H1 (cell line): ENCODE results near the gene SIRPB1. TPM values are rescaled to one million over a fixed set of nuclear protein-coding genes. Genes with fewer than 3 reads are reported as not detected.

ENCODE experiments used
- CTCF ChIA-PET: fragments of 300-600 bp; sonication (Branson Sonifier 250); formaldehyde crosslinking; loops from one replicate; lab custom pipeline; 2021; ENCODE audit not compliant: partially characterized antibody; lab: Charles Lee
- POLR2A ChIA-PET: fragments of 300-600 bp; sonication (Branson Sonifier 250); formaldehyde crosslinking; loops from one replicate; lab custom pipeline; 2021; ENCODE audit warnings: inconsistent platforms; ENCODE audit not compliant: partially characterized antibody; lab: Charles Lee
- DNase-seq, 2 experiments: peaks; one replicate each; pipeline versions ENCODE4 v3.0.0 to v3.0.0-alpha.2; 2010 to 2022; ENCODE audit warnings: low spot score in 2 of 2, low read depth in 1 of 2, mixed read lengths in 1 of 2
- FAIRE-seq: peaks from 2 replicates; lab custom pipeline; 2011; peaks lifted over from hg19 to GRCh38; lab: Jason Lieb, UNC
- H2AFZ ChIP-seq: 2 replicates; pipeline ENCODE4 v1.8.1; 2012; ENCODE audit warnings: low read length, inconsistent platforms
- H2AK5ac ChIP-seq: 2 replicates; pipeline ENCODE4 v1.6.1; 2013; ENCODE audit warnings: low read depth, low read length
- H2BK120ac ChIP-seq: replicated peaks from 2 replicates; pipeline ENCODE3; 2013; ENCODE audit warnings: low read depth, low read length, inconsistent platforms
- H2BK12ac ChIP-seq: 2 replicates; pipeline ENCODE4 v1.6.1; 2013; ENCODE audit warnings: low read depth, low read length
- H2BK15ac ChIP-seq: 2 replicates; pipeline ENCODE4 v1.6.1; 2013; ENCODE audit warnings: low read length
- H2BK20ac ChIP-seq: 2 replicates; pipeline ENCODE4 v1.6.1; 2013; ENCODE audit warnings: low read length
- H2BK5ac ChIP-seq: 2 replicates; pipeline ENCODE4 v1.6.1; 2013; ENCODE audit warnings: low read depth, low read length
- H3K14ac ChIP-seq: 2 replicates; pipeline ENCODE4 v1.6.1; 2013; ENCODE audit warnings: inconsistent platforms; ENCODE audit not compliant: insufficient read length
- H3K18ac ChIP-seq: 2 replicates; pipeline ENCODE4 v1.6.1; 2013; ENCODE audit warnings: low read length; ENCODE audit errors: extremely low read depth
- H3K23ac ChIP-seq: 2 replicates; pipeline ENCODE4 v1.6.1; 2013; ENCODE audit warnings: inconsistent platforms; ENCODE audit not compliant: insufficient read length
- H3K23me2 ChIP-seq: 2 replicates; pipeline ENCODE4 v1.6.1; 2013; ENCODE audit warnings: low read depth, low read length
- H3K27ac ChIP-seq: 2 replicates; pipeline ENCODE4 v1.6.1; 2011; ENCODE audit warnings: low read depth, low read length, inconsistent platforms
- H3K27me3 ChIP-seq, 4 experiments: replicated peaks in 1 of 4; 1 replicate in 1 of 4; 2 replicates in 3 of 4; pipeline versions ENCODE4 v1.6.1 to v1.8.1; 2011 to 2013; ENCODE audit warnings: low read length in 3 of 4, mild to moderate bottlenecking in 3 of 4, inconsistent platforms in 2 of 4, mixed read lengths in 2 of 4, moderate library complexity in 1 of 4; ENCODE audit not compliant: control insufficient read depth in 3 of 4, insufficient read depth in 3 of 4; ENCODE audit errors: extremely low read depth in 1 of 4
- H3K36me3 ChIP-seq, 4 experiments: 2 replicates each; pipeline versions ENCODE4 v1.6.1 to v1.8.1; 2011 to 2013; ENCODE audit warnings: mild to moderate bottlenecking in 4 of 4, low read length in 3 of 4, moderate library complexity in 2 of 4, control low read depth in 1 of 4, inconsistent platforms in 1 of 4; ENCODE audit not compliant: insufficient read depth in 4 of 4, control insufficient read depth in 2 of 4
- H3K4ac ChIP-seq: replicated peaks from 2 replicates; pipeline ENCODE3; 2013; ENCODE audit warnings: low read length, low read depth, mixed read lengths, inconsistent platforms; ENCODE audit not compliant: insufficient read length
- H3K4me1 ChIP-seq, 4 experiments: replicated peaks in 1 of 4; 1 replicate in 1 of 4; 2 replicates in 3 of 4; pipeline versions ENCODE4 v1.6.1 to v1.8.1; 2011 to 2013; ENCODE audit warnings: low read length in 3 of 4, inconsistent platforms in 2 of 4, mixed read lengths in 1 of 4; ENCODE audit not compliant: insufficient read depth in 4 of 4, control insufficient read depth in 3 of 4
- H3K4me2 ChIP-seq, 2 experiments: 2 replicates each; pipeline versions ENCODE4 v1.6.1 to v1.8.1; 2011 to 2013; ENCODE audit warnings: low read depth in 2 of 2, low read length in 2 of 2, control low read depth in 1 of 2, inconsistent platforms in 1 of 2, mild to moderate bottlenecking in 1 of 2; ENCODE audit not compliant: insufficient read depth in 1 of 2
- H3K4me3 ChIP-seq, 4 experiments: fragments of 200-600, 300-600 bp in 1 of 4; sonication (generic), shearing (Covaris generic), sonication (Bioruptor Twin) in 1 of 4; 2 replicates each; pipeline versions ENCODE4 v1.5.1 to v1.8.1; 2011 to 2016; ENCODE audit warnings: low read length in 4 of 4, low read depth in 3 of 4, control low read depth in 2 of 4, inconsistent platforms in 2 of 4, mild to moderate bottlenecking in 2 of 4, mixed read lengths in 1 of 4, moderate library complexity in 1 of 4; ENCODE audit not compliant: insufficient read depth in 2 of 4; ENCODE audit errors: extremely low read depth in 1 of 4
- H3K56ac ChIP-seq: replicated peaks from 2 replicates; pipeline ENCODE3; 2013; ENCODE audit warnings: low read depth, mild to moderate bottlenecking, mixed read lengths, low read length, inconsistent platforms; ENCODE audit not compliant: insufficient read length
- H3K79me1 ChIP-seq: 2 replicates; pipeline ENCODE4 v1.6.1; 2013; ENCODE audit warnings: low read depth, low read length, control low read depth
- H3K79me2 ChIP-seq, 2 experiments: 2 replicates each; pipeline versions ENCODE4 v1.6.1 to v1.8.1; 2012 to 2013; ENCODE audit warnings: low read length in 2 of 2, mild to moderate bottlenecking in 2 of 2, inconsistent platforms in 1 of 2; ENCODE audit not compliant: insufficient read depth in 2 of 2, control insufficient read depth in 1 of 2
- H3K9ac ChIP-seq, 4 experiments: replicated peaks in 1 of 4; 1 replicate in 1 of 4; 2 replicates in 3 of 4; pipeline versions ENCODE4 v1.6.1 to v1.8.1; 2011 to 2013; ENCODE audit warnings: low read depth in 3 of 4, low read length in 3 of 4, control low read depth in 2 of 4, mild to moderate bottlenecking in 2 of 4, moderate library complexity in 2 of 4, inconsistent platforms in 1 of 4; ENCODE audit errors: extremely low read depth in 1 of 4
- H3K9me3 ChIP-seq, 2 experiments: 2 replicates each; pipeline versions ENCODE4 v1.6.1 to v1.8.1; 2012 to 2013; ENCODE audit warnings: mild to moderate bottlenecking in 2 of 2, moderate library complexity in 2 of 2, control low read depth in 1 of 2, inconsistent platforms in 1 of 2, low read depth in 1 of 2, low read length in 1 of 2, mixed read lengths in 1 of 2; ENCODE audit not compliant: insufficient read depth in 2 of 2
- H4K20me1 ChIP-seq, 2 experiments: replicated peaks in 1 of 2; 2 replicates each; pipeline versions ENCODE3 to v1.8.1; 2011 to 2013; ENCODE audit warnings: inconsistent platforms in 2 of 2, low read length in 2 of 2, mild to moderate bottlenecking in 1 of 2; ENCODE audit not compliant: insufficient read depth in 2 of 2, control insufficient read depth in 1 of 2
- H4K5ac ChIP-seq: 2 replicates; pipeline ENCODE4 v1.6.1; 2013; ENCODE audit warnings: low read length, low read depth, mixed read lengths, inconsistent platforms; ENCODE audit not compliant: insufficient read length
- H4K8ac ChIP-seq: 2 replicates; pipeline ENCODE4 v1.8.0; 2013; ENCODE audit warnings: mild to moderate bottlenecking, moderate library complexity, low read length, inconsistent platforms; ENCODE audit not compliant: insufficient read depth; ENCODE audit errors: extremely low read depth
- H4K91ac ChIP-seq: replicated peaks from 2 replicates; pipeline ENCODE3; 2013; ENCODE audit warnings: low read length, mixed read lengths, inconsistent platforms; ENCODE audit not compliant: insufficient read length
- ASH2L ChIP-seq: fragments of 200-600, 300-600 bp; sonication (generic); IDR thresholded peaks from one replicate; pipeline ENCODE4 v1.7.1; 2017; ENCODE audit warnings: low read length
- GTF2F1 ChIP-seq: IDR thresholded peaks from 2 replicates; pipeline ENCODE4 v1.6.1; 2012; ENCODE audit warnings: low read depth, low read length, improper control_type of control experiment, borderline replicate concordance
- JUN ChIP-seq: IDR thresholded peaks from 2 replicates; pipeline ENCODE4 v1.6.1; 2011; ENCODE audit warnings: low read depth, mild to moderate bottlenecking, improper control_type of control experiment, low read length
- NANOG ChIP-seq: IDR thresholded peaks from 2 replicates; pipeline ENCODE4 v1.6.1; 2011; ENCODE audit warnings: low read length, low read depth, mild to moderate bottlenecking, inconsistent platforms; ENCODE audit not compliant: insufficient read depth, poor library complexity, severe bottlenecking
- PHF8 ChIP-seq: fragments of 200-600 bp; sonication (generic); conservative IDR thresholded peaks from 2 replicates; pipeline ENCODE4 v1.7.1; 2012; ENCODE audit warnings: low read depth, mild to moderate bottlenecking, inconsistent platforms, low read length, moderate library complexity
- POLR2A ChIP-seq, 2 experiments: IDR thresholded peaks; 1 replicate in 1 of 2; 2 replicates in 1 of 2; pipeline ENCODE4 v1.6.1; 2011; ENCODE audit warnings: low read depth in 2 of 2, low read length in 2 of 2, mild to moderate bottlenecking in 2 of 2; ENCODE audit errors: control extremely low read depth in 1 of 2
- POLR2AphosphoS5 ChIP-seq: IDR thresholded peaks from 2 replicates; pipeline ENCODE4 v1.6.1; 2011; ENCODE audit warnings: low read depth, low read length
- POU5F1 ChIP-seq: IDR thresholded peaks from 2 replicates; pipeline ENCODE4 v1.6.1; 2011; ENCODE audit warnings: low read depth, mild to moderate bottlenecking, low read length, moderate library complexity
- RBBP5 ChIP-seq: IDR thresholded peaks from 2 replicates; pipeline ENCODE4 v1.7.1; 2012; ENCODE audit warnings: low read depth, mild to moderate bottlenecking, inconsistent platforms, low read length, moderate library complexity, borderline replicate concordance
- SIN3A ChIP-seq, 2 experiments: IDR thresholded peaks in 1 of 2; conservative IDR thresholded peaks in 1 of 2; 2 replicates each; pipeline ENCODE4 v1.6.1; 2011 to 2012; ENCODE audit warnings: low read length in 2 of 2, improper control_type of control experiment in 1 of 2, low read depth in 1 of 2, mild to moderate bottlenecking in 1 of 2
- SP1 ChIP-seq: IDR thresholded peaks from 2 replicates; pipeline ENCODE4 v1.6.1; 2011; ENCODE audit warnings: low read depth, low read length
- SP4 ChIP-seq: IDR thresholded peaks from 2 replicates; pipeline ENCODE4 v1.6.1; 2012; ENCODE audit warnings: low read length, inconsistent platforms
- TAF1 ChIP-seq: IDR thresholded peaks from 2 replicates; pipeline ENCODE4 v1.6.1; 2011; ENCODE audit warnings: mild to moderate bottlenecking, low read depth, low read length
- WGBS, 2 experiments: shearing (Covaris generic) in 1 of 2; methylation state at CpG; one replicate each; pipeline versions ENCODE4 v1.1.6 to v1.1.7; 2013 to 2015; ENCODE audit warnings: low lambda C conversion rate in 2 of 2, mixed read lengths in 2 of 2, inconsistent platforms in 1 of 2, low coverage in 1 of 2, missing lambda C conversion rate in 1 of 2; ENCODE audit not compliant: insufficient replicate concordance in 2 of 2, insufficient coverage in 1 of 2, insufficient read length in 1 of 2; ENCODE audit errors: extremely low coverage in 1 of 2, missing lambda C conversion rate in 1 of 2; 5-methylcytosine and 5-hydroxymethylcytosine counted together
- polyA plus RNA-seq, 7 experiments: library from polyadenylated mRNA; depleted of rRNA in 3 of 7; stranded (reverse) in 5 of 7; unstranded in 2 of 7; fragments of >200 nt in 5 of 7; fragments of 200-250 nt in 2 of 7; gene quantifications; 1 replicate in 5 of 7; 2 replicates in 1 of 7; 4 replicates in 1 of 7; pipeline versions ENCODE4 v1.2.1 to v1.2.3, GENCODE V29; 2011 to 2013; ENCODE audit warnings: missing spikeins in 2 of 7, mixed read lengths in 2 of 7
- total RNA-seq: library from RNA; stranded (reverse); fragmentation: NEBNext Ultra II Directional; extraction: Animal tissue kit (Norgen Biotek cat#: 25700); gene quantifications from 2 replicates; pipeline ENCODE4 v1.2.1, GENCODE V29; 2021
- TF ChIP-seq, protein P1 (sequence below): IDR thresholded peaks from 2 replicates; pipeline ENCODE4 v1.6.1; 2012; ENCODE audit warnings: inconsistent platforms

Gene SIRPB1
- total and polyA plus RNA-seq, 2 of the 8 experiments (the other 6 are each of a cell fraction or from before 2014, with no cell fraction given) = 0.14 to 0.99 TPM

DNA sequence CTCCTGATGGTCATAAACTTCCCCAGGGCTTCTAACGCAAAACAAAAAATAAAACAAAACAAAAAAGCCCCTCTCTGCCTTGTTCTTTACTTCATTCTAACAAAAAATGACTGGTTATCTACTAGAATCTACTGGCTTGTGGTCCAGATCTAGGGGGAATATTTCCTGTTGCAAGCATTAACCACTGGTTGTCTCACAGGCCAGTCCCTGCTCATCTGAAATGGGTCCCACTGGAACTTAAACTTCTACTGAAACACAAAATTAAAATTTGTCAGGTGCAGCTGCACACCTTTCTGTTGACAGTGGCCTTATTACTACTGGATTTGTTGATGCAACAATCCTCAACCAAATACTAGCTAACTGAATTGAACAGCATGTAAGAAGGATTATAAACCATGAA, 32.3 kb upstream of the SIRPB1 start:
- Histone ChIP-seq H2AFZ (no peak overlapping the region), H2BK15ac (no peak overlapping the region), H3K36me3 (no peaks in the 10 kb centered on the region), H3K9ac (no peak overlapping the region), H2BK5ac (no peak overlapping the region), H3K27me3 (no peaks in the 10 kb centered on the region), H3K4me2 (no peak overlapping the region), H4K20me1 (no peaks in the 10 kb centered on the region), H3K79me2 (no peaks in the 10 kb centered on the region), H3K56ac (no peak overlapping the region), H3K23me2 (no peaks in the 10 kb centered on the region), H2AK5ac (no peak overlapping the region), H2BK12ac (no peak overlapping the region), H3K79me1 (no peaks in the 10 kb centered on the region), H2BK20ac (no peak overlapping the region), H3K27ac (no peak overlapping the region), H3K4me1 (no peaks in the 10 kb centered on the region), H3K18ac (no peak overlapping the region), H3K14ac (no peak overlapping the region), H3K4ac (no peak overlapping the region), H3K4me3 (no peak overlapping the region), H2BK120ac (no peak overlapping the region), H4K8ac (no peak overlapping the region), H4K5ac (no peak overlapping the region), H3K23ac (no peak overlapping the region), H4K91ac (no peak overlapping the region), H3K9me3 (no peaks in the 10 kb centered on the region)
- FAIRE-seq (no peak), DNase-seq (peak in 1 of 2 experiments; percentile 2)
- WGBS, 2 experiments = 92% methylated on average over 1 of the region's 1 CpG; no CpG with 5 or more reads in 1 of the 2 experiments
- TF ChIP-seq SIN3A (conservative IDR thresholded peaks at IDR 0.05 in 1 of 2, IDR thresholded peaks at IDR 0.05 in 1 of 2; ENCODE audit: low read depth in 1 of 2, low read length in 2 of 2) = no peak
- TF ChIP-seq POU5F1 = no peak
- TF ChIP-seq ASH2L = no peak
- TF ChIP-seq SP4 = no peak
- no peak for TF ChIP-seq TAF1
- TF ChIP-seq NANOG = no peak
- TF ChIP-seq GTF2F1 = no peak
- TF ChIP-seq SP1 = no peak
- TF ChIP-seq PHF8 = no peak
- no peak for TF ChIP-seq POLR2A (IDR thresholded peaks at IDR 0.05; ENCODE audit: control extremely low read depth in 1 of 2, low read depth in 2 of 2, low read length in 2 of 2)
- TF ChIP-seq JUN = no peak
- TF ChIP-seq, protein P1, sequence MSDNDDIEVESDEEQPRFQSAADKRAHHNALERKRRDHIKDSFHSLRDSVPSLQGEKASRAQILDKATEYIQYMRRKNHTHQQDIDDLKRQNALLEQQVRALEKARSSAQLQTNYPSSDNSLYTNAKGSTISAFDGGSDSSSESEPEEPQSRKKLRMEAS = no peak
- TF ChIP-seq RBBP5 = no peak
- no peak for TF ChIP-seq POLR2AphosphoS5
- ChIA-PET POLR2A (no interaction called here), CTCF (interaction anchor here (1.8 kb wide), 1 partner anchor 15 kb away, joined by 5 read pairs; no protein-coding TSS in a partner anchor)
